ENCODE data around the gene EIF3I. TPM values are rescaled to one million over a fixed set of nuclear protein-coding genes. Genes with fewer than 3 reads are reported as not detected.

EIF3I gene
- total and polyA plus RNA-seq, 7 experiments from 2014 or later = 82.6 to 189 (median 122) TPM

DNA sequence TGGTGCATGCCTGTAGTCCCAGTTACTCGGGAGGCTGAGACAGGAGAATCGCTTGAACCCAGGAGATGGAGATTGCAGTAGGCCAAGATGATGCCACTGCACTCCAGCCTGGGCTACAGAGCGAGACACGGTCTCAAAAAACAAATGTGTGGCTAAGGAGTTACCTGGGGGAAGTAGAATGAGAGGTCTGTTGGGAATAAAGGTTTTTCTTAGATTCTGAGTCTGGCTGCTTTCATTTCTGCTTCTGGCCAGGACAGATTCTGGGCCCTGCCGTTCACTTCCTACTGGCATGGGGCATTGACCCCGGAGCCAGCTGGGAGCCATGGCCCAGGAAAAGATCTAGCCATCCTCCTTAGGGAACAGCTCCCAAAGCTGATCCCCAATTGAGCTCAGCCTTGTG lies 13.7 kb upstream of the EIF3I start:
- Mint-ChIP-seq H3K4me3 (peak overlapping the region in 1 of 10 donors; percentile 25), H3K27me3 (no peaks in the 10 kb centered on the region), H3K36me3 (peaks cover 0 to 4% (median 0%) of the 10 kb centered on the region in 5 donors), H3K27ac (peak overlapping the region in 1 of 9 donors; percentile 46), H3K9me3 (no peaks in the 10 kb centered on the region), H3K4me1 (peaks cover 7 to 28% (median 18%) of the 10 kb centered on the region in 7 donors)
- intact Hi-C loops (cut with micrococcal nuclease) = loop anchor here in 1 of 2 donors (10.0 kb wide), 2 partner anchors 194 to 564 kb away; partner anchors contain the start of genes KHDRBS1 and PEF1
- Histone ChIP-seq H3K4me1 (ENCODE audit: control insufficient read depth in 2 of 2, insufficient read depth in 2 of 2, low read length in 2 of 2) (peaks cover 8 to 16% of the 10 kb centered on the region in 2 donors), H3K27me3 (ENCODE audit: control insufficient read depth in 2 of 2, insufficient read depth in 2 of 2, low read length in 2 of 2) (no peaks in the 10 kb centered on the region), H3K36me3 (ENCODE audit: control insufficient read depth in 2 of 3, insufficient read depth in 3 of 3, low read length in 3 of 3) (peaks cover 0 to 12% (median 0%) of the 10 kb centered on the region in 3 experiments), H3K27ac (ENCODE audit: low read depth, low read length) (no peak overlapping the region), H3K4me3 (ENCODE audit: low read length) (no peak overlapping the region), H3K9me3 (ENCODE audit: control insufficient read depth in 2 of 3, low read length in 3 of 3) (no peaks in the 10 kb centered on the region)
- ATAC-seq = no peak
- ChIA-PET POLR2A (interaction anchor here (0.6 to 0.9 kb wide), 2 partner anchors 82 to 176 kb away, joined by 3 read pairs; no protein-coding TSS in a partner anchor), CTCF (interaction anchor here (0.6 to 1.0 kb wide), 3 partner anchors 40 to 185 kb away, joined by 3 read pairs; partner anchors contain the start of gene MARCKSL1)
- no peak for DNase-seq

DNA sequence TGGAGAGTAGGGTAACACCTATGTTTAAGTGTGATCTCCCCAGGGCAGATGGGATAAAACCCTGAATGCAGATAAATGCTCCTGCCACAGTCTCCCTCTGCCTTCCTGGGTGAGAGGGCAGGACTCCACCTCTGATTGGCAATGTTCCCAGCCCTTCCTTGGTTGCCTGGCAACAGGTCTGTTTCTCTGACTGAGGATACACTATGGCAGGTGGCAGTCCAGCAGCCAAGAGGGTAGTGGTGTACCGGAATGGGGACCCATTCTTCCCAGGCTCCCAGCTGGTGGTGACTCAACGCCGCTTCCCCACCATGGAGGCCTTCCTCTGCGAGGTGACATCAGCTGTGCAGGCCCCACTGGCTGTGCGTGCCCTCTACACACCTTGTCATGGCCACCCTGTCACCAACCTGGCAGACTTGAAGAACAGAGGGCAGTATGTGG lies 13.3 kb upstream of the EIF3I start, which contains the start of gene DCDC2B:
Gene DCDC2B, plus strand, starts transcription at position 199 of the 438 bp plus-strand sequence. Its CDS starts 5 bp downstream, at position 204.
- H3K9me3 Mint-ChIP-seq = no peaks in the 10 kb centered on the region
- DNase-seq (no peak), ATAC-seq (no peak)
- H3K27me3 ChIP-seq (ENCODE audit: control insufficient read depth in 2 of 2, insufficient read depth in 2 of 2, low read length in 2 of 2) = no peaks in the 10 kb centered on the region
- H3K27ac ChIP-seq (ENCODE audit: low read depth, low read length) = no peak within 1 kb of the TSS
- intact Hi-C loops (cut with micrococcal nuclease) = loop anchor here in 1 of 2 donors (10.0 kb wide), 2 partner anchors 194 to 564 kb away; partner anchors contain the start of genes KHDRBS1 and PEF1
- peaks cover 0 to 4% (median 0%) of the 10 kb centered on the region in 5 donors for H3K36me3 Mint-ChIP-seq
- peaks cover 7 to 25% (median 16%) of the 10 kb centered on the region in 7 donors for H3K4me1 Mint-ChIP-seq
- H3K4me1 ChIP-seq (ENCODE audit: control insufficient read depth in 2 of 2, insufficient read depth in 2 of 2, low read length in 2 of 2) = peaks cover 8 to 16% of the 10 kb centered on the region in 2 donors
- H3K4me3 Mint-ChIP-seq = peak within 1 kb of the TSS in 1 of 10 donors; percentile 25
- H3K36me3 ChIP-seq (ENCODE audit: control insufficient read depth in 2 of 3, insufficient read depth in 3 of 3, low read length in 3 of 3) = peaks cover 0 to 8% (median 0%) of the 10 kb centered on the region in 3 experiments
- no peaks in the 10 kb centered on the region for H3K9me3 ChIP-seq (ENCODE audit: control insufficient read depth in 2 of 3, low read length in 3 of 3)
- H3K27ac Mint-ChIP-seq = peak within 1 kb of the TSS in 7 of 9 donors; percentile 12 to 53 (median 41)
- H3K4me3 ChIP-seq (ENCODE audit: low read length) = no peak within 1 kb of the TSS
- POLR2A ChIA-PET = interaction anchor here (0.6 to 1.1 kb wide), 3 partner anchors 81 to 176 kb away, joined by 3 read pairs; no protein-coding TSS in a partner anchor
- CTCF ChIA-PET = interaction anchor here (0.7 to 1.0 kb wide), 2 partner anchors 127 to 185 kb away, joined by 3 read pairs; partner anchors contain the start of gene MARCKSL1
- H3K27me3 Mint-ChIP-seq = no peaks in the 10 kb centered on the region

DNA sequence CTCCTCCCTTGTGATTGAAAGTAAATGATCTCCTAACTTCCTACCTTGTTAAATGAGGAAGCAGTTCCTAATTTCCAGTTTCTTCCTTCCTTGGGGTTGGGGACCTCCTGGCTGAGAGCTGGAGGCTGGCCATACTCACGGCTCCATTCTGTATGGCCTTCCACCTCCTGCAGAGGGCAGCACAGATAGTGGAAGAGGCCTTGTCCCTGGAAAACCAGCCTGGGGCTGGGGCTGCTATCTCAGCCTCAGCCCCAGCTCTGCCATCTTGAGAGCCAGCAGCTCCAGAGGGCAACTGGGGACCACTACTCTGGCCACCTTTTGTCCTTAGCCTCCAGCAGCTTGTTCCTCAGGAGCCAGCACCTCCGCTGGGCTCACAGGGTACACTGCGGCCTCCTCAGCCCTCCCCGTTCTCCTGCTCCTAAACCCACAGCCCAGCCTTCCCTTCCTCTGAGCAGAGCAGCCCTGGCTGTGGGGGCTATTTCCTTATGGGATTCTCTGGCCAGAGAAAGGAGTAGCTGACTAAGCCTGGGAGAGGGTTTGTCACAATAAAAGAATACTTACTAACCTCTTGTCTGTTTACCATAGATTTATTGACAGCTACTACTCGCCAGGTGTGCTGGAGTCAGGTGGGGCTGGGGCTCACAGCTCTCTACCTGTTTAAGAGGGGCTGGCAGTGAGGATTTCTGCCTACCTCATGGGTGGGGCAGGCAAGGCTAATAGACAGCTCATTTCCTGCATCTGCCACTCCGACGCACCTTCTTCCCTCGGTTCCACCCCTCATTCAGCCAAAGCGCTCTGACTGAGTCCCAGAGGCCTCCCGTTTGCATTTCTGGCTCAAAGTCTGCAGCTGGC lies 6.4 kb upstream of the EIF3I start:
- ChIA-PET POLR2A (interaction anchor here (0.8 to 2.7 kb wide), 22 partner anchors 8 to 179 kb away, joined by 3 to 16 read pairs (median 6); partner anchors contain the start of genes BSDC1, CCDC28B, HDAC1 and IQCC), CTCF (interaction anchor here (0.6 to 3.6 kb wide), 42 partner anchors 10 to 200 kb away, joined by 3 to 32 read pairs (median 4); partner anchors contain the start of genes BSDC1, CCDC28B, FAM167B and HDAC1)
- Mint-ChIP-seq H3K27me3 (no peaks in the 10 kb centered on the region), H3K4me1 (peaks cover 12 to 31% (median 24%) of the 10 kb centered on the region in 7 donors), H3K27ac (peak overlapping the region; percentile 25 to 86 (median 63)), H3K36me3 (peaks cover 0 to 16% (median 4%) of the 10 kb centered on the region in 5 donors), H3K4me3 (peak overlapping the region in 6 of 10 donors; percentile 7 to 43 (median 32)), H3K9me3 (no peaks in the 10 kb centered on the region)
- H3K27me3 ChIP-seq (ENCODE audit: control insufficient read depth in 2 of 2, insufficient read depth in 2 of 2, low read length in 2 of 2) = no peaks in the 10 kb centered on the region
- intact Hi-C loops (cut with micrococcal nuclease) = loop anchor here (1.0 kb wide), 5 partner anchors 24 to 198 kb away; no protein-coding TSS in a partner anchor
- peaks cover under 1 to 12% of the 10 kb centered on the region in 2 donors for H3K4me1 ChIP-seq (ENCODE audit: control insufficient read depth in 2 of 2, insufficient read depth in 2 of 2, low read length in 2 of 2)
- H3K27ac ChIP-seq (ENCODE audit: low read depth, low read length) = peak overlapping the region; percentile 59
- peak; percentile 92 for ATAC-seq
- H3K36me3 ChIP-seq (ENCODE audit: control insufficient read depth in 2 of 3, insufficient read depth in 3 of 3, low read length in 3 of 3) = peaks cover 0 to 24% (median 0%) of the 10 kb centered on the region in 3 experiments
- no peaks in the 10 kb centered on the region for H3K9me3 ChIP-seq (ENCODE audit: control insufficient read depth in 2 of 3, low read length in 3 of 3)
- DNase-seq = peak in 8 of 9 donors; percentile 29 to 63 (median 52)
- no peak overlapping the region for H3K4me3 ChIP-seq (ENCODE audit: low read length)

DNA sequence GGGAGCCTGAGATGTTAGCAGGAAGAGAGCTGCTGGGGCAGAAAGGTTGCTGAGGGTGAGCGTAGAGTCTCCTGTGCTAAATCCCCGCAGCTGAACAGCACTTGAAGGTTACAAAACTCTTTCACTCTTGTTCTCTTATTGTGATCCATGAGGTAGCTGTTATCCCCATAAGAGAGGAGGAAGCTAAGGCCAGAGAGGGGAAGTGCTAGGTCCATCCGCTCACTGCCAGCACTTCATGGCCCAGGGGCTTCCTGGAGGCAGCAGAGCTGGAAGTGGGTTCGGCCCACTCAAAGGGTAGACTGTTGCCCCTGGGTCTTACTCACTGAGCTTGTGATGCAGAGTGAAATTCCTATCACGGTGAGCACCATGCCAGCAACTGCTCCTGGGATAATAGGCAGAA lies 5.6 kb upstream of the EIF3I start:
- ATAC-seq (no peak), DNase-seq (no peak)
- no peaks in the 10 kb centered on the region for H3K9me3 ChIP-seq (ENCODE audit: control insufficient read depth in 2 of 3, low read length in 3 of 3)
- H3K9me3 Mint-ChIP-seq = no peaks in the 10 kb centered on the region
- CTCF ChIA-PET = interaction anchor here (0.6 to 3.6 kb wide), 25 partner anchors 11 to 200 kb away, joined by 3 to 32 read pairs (median 8); partner anchors contain the start of genes BSDC1, CCDC28B, FAM167B and HDAC1
- no peak overlapping the region for H3K4me3 ChIP-seq (ENCODE audit: low read length)
- no peaks in the 10 kb centered on the region for H3K27me3 Mint-ChIP-seq
- peak overlapping the region in 3 of 10 donors; percentile 7 to 33 (median 29) for H3K4me3 Mint-ChIP-seq
- H3K27me3 ChIP-seq (ENCODE audit: control insufficient read depth in 2 of 2, insufficient read depth in 2 of 2, low read length in 2 of 2) = no peaks in the 10 kb centered on the region
- H3K27ac ChIP-seq (ENCODE audit: low read depth, low read length) = peak overlapping the region; percentile 59
- H3K36me3 ChIP-seq (ENCODE audit: control insufficient read depth in 2 of 3, insufficient read depth in 3 of 3, low read length in 3 of 3) = peaks cover 0 to 24% (median 0%) of the 10 kb centered on the region in 3 experiments
- POLR2A ChIA-PET = interaction anchor here (0.6 to 2.7 kb wide), 18 partner anchors 10 to 178 kb away, joined by 3 to 16 read pairs (median 8); partner anchors contain the start of genes BSDC1, HDAC1, IQCC and LCK
- H3K27ac Mint-ChIP-seq = peak overlapping the region in 6 of 9 donors; percentile 25 to 86 (median 66)
- intact Hi-C loops (cut with micrococcal nuclease) = loop anchor here in 1 of 2 donors (1.0 kb wide), 1 partner anchor 74 kb away; no protein-coding TSS in a partner anchor
- H3K4me1 ChIP-seq (ENCODE audit: control insufficient read depth in 2 of 2, insufficient read depth in 2 of 2, low read length in 2 of 2) = peaks cover 8 to 18% of the 10 kb centered on the region in 2 donors
- H3K36me3 Mint-ChIP-seq = peaks cover 0 to 16% (median 4%) of the 10 kb centered on the region in 5 donors
- peaks cover 18 to 38% (median 31%) of the 10 kb centered on the region in 7 donors for H3K4me1 Mint-ChIP-seq

DNA sequence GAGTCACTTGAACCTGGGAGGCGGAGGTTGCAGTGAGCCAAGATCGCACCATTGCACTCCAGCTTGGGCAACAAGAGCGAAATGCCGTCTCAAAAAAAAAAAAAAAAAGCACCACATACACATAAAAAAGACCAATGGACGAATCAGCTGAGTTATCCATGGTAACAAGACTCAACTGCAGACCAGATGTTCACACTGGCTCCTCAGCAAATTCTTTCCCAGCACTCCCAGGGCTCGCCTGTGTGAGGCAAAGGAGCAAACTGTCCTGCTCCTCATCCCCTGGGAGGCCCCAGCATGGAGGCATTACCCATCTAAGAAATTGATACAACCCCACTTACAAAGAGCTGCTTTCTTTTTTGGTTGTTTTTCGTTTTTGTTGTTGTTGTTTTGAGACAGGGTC lies 3.2 kb upstream of the EIF3I start:
- DNase-seq (no peak), ATAC-seq (no peak)
- H3K9me3 Mint-ChIP-seq = no peaks in the 10 kb centered on the region
- Histone ChIP-seq H3K4me1 (ENCODE audit: control insufficient read depth in 2 of 2, insufficient read depth in 2 of 2, low read length in 2 of 2) (peaks cover 21 to 34% of the 10 kb centered on the region in 2 donors), H3K9me3 (ENCODE audit: control insufficient read depth in 2 of 3, low read length in 3 of 3) (no peaks in the 10 kb centered on the region), H3K27me3 (ENCODE audit: control insufficient read depth in 2 of 2, insufficient read depth in 2 of 2, low read length in 2 of 2) (no peaks in the 10 kb centered on the region), H3K36me3 (ENCODE audit: control insufficient read depth in 2 of 3, insufficient read depth in 3 of 3, low read length in 3 of 3) (peaks cover 0 to 26% (median 6%) of the 10 kb centered on the region in 3 experiments), H3K4me3 (ENCODE audit: low read length) (no peak overlapping the region), H3K27ac (ENCODE audit: low read depth, low read length) (no peak overlapping the region)
- peaks cover 23 to 60% (median 45%) of the 10 kb centered on the region in 7 donors for H3K4me1 Mint-ChIP-seq
- intact Hi-C loops (cut with micrococcal nuclease) = no loop called here
- ChIA-PET CTCF (interaction anchor here (0.6 kb wide), 1 partner anchor 83 kb away, joined by 5 read pairs; no protein-coding TSS in a partner anchor), POLR2A (interaction anchor here (0.9 to 1.0 kb wide), 2 partner anchors 15 to 103 kb away, joined by 3 to 5 read pairs; no protein-coding TSS in a partner anchor)
- H3K4me3 Mint-ChIP-seq = peak overlapping the region in 1 of 10 donors; percentile 41
- H3K36me3 Mint-ChIP-seq = peaks cover 0 to 22% (median 6%) of the 10 kb centered on the region in 5 donors
- H3K27ac Mint-ChIP-seq = peak overlapping the region in 2 of 9 donors; percentile 31 to 62
- no peaks in the 10 kb centered on the region for H3K27me3 Mint-ChIP-seq

Measured in naive thymus-derived CD4-positive, alpha-beta T cell (primary cell).